ENCODE data around the gene NEURL4. TPM values are rescaled to one million over a fixed set of nuclear protein-coding genes. Genes with fewer than 3 reads are reported as not detected.

NEURL4 gene
- polyA plus RNA-seq, 1 of the 3 experiments (the other 2 are of a cell fraction): 22.1 TPM

GRCh38 chr17:7356072-7356549, 27.0 kb upstream of the NEURL4 start (continued):
- TF ChIP-seq YY1 (IDR thresholded peaks at IDR 0.05; ENCODE audit: low read depth) (no peak), RCOR1 (IDR thresholded peaks at IDR 0.05; ENCODE audit: low read length) (no peak), NRF1 (IDR thresholded peaks at IDR 0.05; ENCODE audit: low read depth, low read length) (no peak), CTCF (IDR thresholded peaks at IDR 0.05) (peak; percentile 82)

- TF ChIP-seq USF2 (IDR thresholded peaks at IDR 0.05; ENCODE audit: borderline replicate concordance, low read depth, low read length): no peak
- no peak for TF ChIP-seq REST (IDR thresholded peaks at IDR 0.05; ENCODE audit: low read depth, low read length)
- no peak for TF ChIP-seq FOXJ3 (CRISPR knock-in tag; IDR thresholded peaks at IDR 0.05)
- TF ChIP-seq MEF2A (IDR thresholded peaks at IDR 0.05; ENCODE audit: borderline replicate concordance, low read depth): no peak
- H2AFZ ChIP-seq (ENCODE audit: low read depth): no peak overlapping the region
- DNase-seq: no peak
- no peaks in the 10 kb centered on the region for H3K9me2 ChIP-seq
- no peaks in the 10 kb centered on the region for H3K27me3 ChIP-seq (ENCODE audit: insufficient read depth)
- CTCF ChIA-PET: interaction anchor here (0.6 to 5.2 kb wide), 43 partner anchors 8 to 332 kb away, joined by 3 to 52 read pairs (median 6); partner anchors contain the start of genes FGF11, NEURL4, NLGN2 and PLSCR3
- H3K4me2 ChIP-seq: no peak overlapping the region
- H4K20me1 ChIP-seq (ENCODE audit: insufficient read depth): no peaks in the 10 kb centered on the region
- H3K27ac ChIP-seq (ENCODE audit: low read depth in 2 of 2, low read length in 1 of 2): peak overlapping the region in 1 of 2 experiments; percentile 17; a peak in 1 of 4 replicates
- no peak overlapping the region for H3K4me3 ChIP-seq (ENCODE audit: low read depth in 2 of 2, low read length in 1 of 2)
- no peak overlapping the region for H3K9ac ChIP-seq
- 81% methylated on average over 8 of the region's 8 CpGs for WGBS (ENCODE audit: low lambda C conversion rate)
- peaks cover 35% of the 10 kb centered on the region for H3K79me2 ChIP-seq (ENCODE audit: insufficient read depth)
- POLR2A ChIA-PET: interaction anchor here (0.7 to 2.0 kb wide), 3 partner anchors 26 to 205 kb away, joined by 3 to 5 read pairs (median 3); partner anchors contain the start of gene ZBTB4
- H3K36me3 ChIP-seq (replicated peaks in 1 of 2; ENCODE audit: control insufficient read depth in 1 of 2, insufficient read depth in 2 of 2, low read length in 1 of 2): no peaks in the 10 kb centered on the region
- H3K4me1 ChIP-seq (ENCODE audit: control insufficient read depth in 1 of 2, insufficient read depth in 2 of 2, low read depth in 1 of 2, low read length in 1 of 2): peaks cover 13 to 43% of the 10 kb centered on the region in 2 experiments; a peak in 2 of 4 replicates
- no peaks in the 10 kb centered on the region for H3K9me3 ChIP-seq
- H3F3A ChIP-seq (replicated peaks; ENCODE audit: insufficient read depth): peaks cover 5% of the 10 kb centered on the region
Measured at GRCh38 chr17:7355573-7355972, 26.4 kb upstream of the NEURL4 start.

All from SK-N-SH (cell line).